Heart left ventricle (tissue), 13 donors: ENCODE results near the gene ITGB6.

Experiments
- CTCF ChIP-seq, 12 donors: fragments of 200-600 bp; sonication (generic) in 4 of 12; IDR thresholded peaks; one replicate each; pipeline versions ENCODE4 v1.5.0 to v1.8.0; 2018 to 2022; ENCODE audit warnings: antibody characterized with exemption in 12 of 12, mild to moderate bottlenecking in 5 of 12
- POLR2A ChIP-seq, 2 donors: fragments of 450-650 bp; IDR thresholded peaks; one replicate each; pipeline ENCODE4 v1.6.1; 2017; ENCODE audit warnings: antibody characterized with exemption in 2 of 2, mild to moderate bottlenecking in 2 of 2, moderate library complexity in 2 of 2
- donor health status: ischemic (EF 13 %, LVEDD 7.1; RV severe dilation, severe dysfunction).
- donor health status: DM: no; HTN: yes; CAD: no.
- donor health status: DM: no; HTN: no; CAD: no.
- donor health status: ischemic (EF 25% LVEDD 6.9; RV normal size, moderate dysfunction).
- donor health status: ischemic (EF 25% LVEDD 5.7; RV mildly dilated, moderate dysfunction).
- donor health status: ischemic (EF 35%, LVEDD 5.7; RV mildly dilated, moderate dysfunction).
- donor health status: nonischemic (EF 11% LVEDD 7.7; RV severe dilation, severe dysfunction).
- donor health status: DM: yes; HTN: yes; CAD: no.
- donor health status: PGD.
- donor health status: ischemic (EF 29% LVEDD 5.4; RV normal size, mild dysfunction).
- donor health status: nonischemic (EF 23%, LVEDD 6.1; RV moderate dilation, normal function).

DNA sequence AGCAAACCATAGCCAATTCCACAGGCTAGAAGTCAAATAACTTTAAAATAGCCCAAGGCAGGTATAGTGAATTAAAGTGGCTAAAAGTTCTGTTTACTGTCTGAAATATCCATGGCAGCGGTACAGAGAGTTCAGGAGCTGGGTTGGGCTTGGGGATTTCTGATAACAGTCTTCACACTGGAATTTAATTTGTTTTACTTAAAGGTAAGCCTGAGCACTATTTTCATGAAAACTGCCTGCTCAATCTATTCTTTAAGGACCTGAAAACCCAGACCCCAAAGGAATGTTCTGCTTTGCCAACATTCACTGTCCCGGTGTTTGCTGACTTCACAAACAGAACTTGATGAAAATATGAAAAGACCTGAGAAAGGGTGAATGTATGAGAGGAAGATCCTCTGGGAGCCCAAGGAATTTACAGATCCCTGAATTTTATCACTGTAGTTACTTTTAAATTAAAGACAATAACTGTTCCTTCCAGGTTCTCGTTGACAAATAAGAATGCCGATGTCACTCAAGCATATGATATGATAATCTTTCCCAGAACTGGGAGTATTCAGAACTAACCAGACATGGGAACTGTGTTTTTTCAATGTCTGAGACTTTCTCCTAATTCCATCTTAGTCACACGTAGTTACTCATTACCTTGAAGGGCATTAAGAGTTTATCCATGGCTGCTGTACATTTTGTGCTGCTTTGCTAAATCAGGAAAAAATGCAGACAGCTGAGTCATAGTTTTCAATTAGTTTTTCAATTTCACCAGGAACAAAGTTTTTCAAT lies 28.3 kb upstream of the ITGB6 start:
- TF ChIP-seq CTCF (IDR thresholded peaks at IDR 0.05) = no peak
- no peak for TF ChIP-seq POLR2A (IDR thresholded peaks at IDR 0.05)
